8988T (cell line): Measurements from ENCODE around the gene MAP1LC3C.

Source experiments
- DNase-seq: peaks from one replicate; pipeline ENCODE4 v3.0.0; 2011

MAP1LC3C gene

GRCh38 chr1:241999026-241999425 is at the start of gene MAP1LC3C:
MAP1LC3C (minus strand) TSS chr1:241999098; CDS start chr1:241999008, 90 bp downstream.
- DNase-seq, result no peak

GRCh38 chr1:242043165-242043564 is 44.3 kb upstream of the MAP1LC3C start:
- DNase-seq, result no peak

GRCh38 chr1:242034392-242034791 is 35.5 kb upstream of the MAP1LC3C start:
- no peak for DNase-seq

- DNase-seq, result no peak
These were observed 34.5 kb upstream of the MAP1LC3C start for GRCh38 chr1:242033447-242033846.

- no peak for DNase-seq
These were observed 31.2 kb upstream of the MAP1LC3C start for GRCh38 chr1:242030071-242030470.

GRCh38 chr1:242025681-242026080 is 26.8 kb upstream of the MAP1LC3C start:
- no peak for DNase-seq

- DNase-seq, result no peak
These were observed 24.9 kb upstream of the MAP1LC3C start for GRCh38 chr1:242023805-242024204.

- DNase-seq, result no peak
These were observed 20.1 kb upstream of the MAP1LC3C start for GRCh38 chr1:242019018-242019417.

- DNase-seq, result peak; percentile 28
These were observed 18.8 kb upstream of the MAP1LC3C start for GRCh38 chr1:242017580-242018233.

GRCh38 chr1:242016479-242016878 is 17.6 kb upstream of the MAP1LC3C start:
- no peak for DNase-seq

GRCh38 chr1:242011894-242012660 is 13.2 kb upstream of the MAP1LC3C start:
- no peak for DNase-seq

GRCh38 chr1:242008826-242009495 is 10.1 kb upstream of the MAP1LC3C start:
- no peak for DNase-seq

GRCh38 chr1:242006976-242007375 is 8.1 kb upstream of the MAP1LC3C start:
- DNase-seq, result no peak

- DNase-seq, result no peak
These were observed 7.1 kb upstream of the MAP1LC3C start for GRCh38 chr1:242005866-242006535.

GRCh38 chr1:242004751-242005495 is 6.0 kb upstream of the MAP1LC3C start:
- no peak for DNase-seq

GRCh38 chr1:242002510-242002909 is 3.6 kb upstream of the MAP1LC3C start:
- DNase-seq, result no peak

GRCh38 chr1:242002072-242002471 is 3.2 kb upstream of the MAP1LC3C start:
- DNase-seq, result no peak

- no peak for DNase-seq
These were observed 1.5 kb upstream of the MAP1LC3C start for GRCh38 chr1:242000434-242000833.

- DNase-seq, result peak; percentile 68
These were observed 431 bp downstream of the MAP1LC3C start for GRCh38 chr1:241998412-241998921.

- no peak for DNase-seq
These were observed 1.4 kb downstream of the MAP1LC3C start for GRCh38 chr1:241997401-241997998.

- DNase-seq, result no peak
These were observed 4.7 kb downstream of the MAP1LC3C start for GRCh38 chr1:241994171-241994570.

- DNase-seq, result no peak
These were observed 6.2 kb downstream of the MAP1LC3C start for GRCh38 chr1:241992734-241993133.
